Left ventricle myocardium inferior (tissue), 1 donor: ENCODE results near the gene SLC22A4. TPM values are rescaled to one million over a fixed set of nuclear protein-coding genes. Genes with fewer than 3 reads are reported as not detected.
A peak's percentile ranks its signal among the peaks of the same experiment; 100 is the strongest.

ENCODE experiments used
- DNase-seq: peaks from one replicate; pipeline ENCODE4 v3.0.0-alpha.2; 2020
- H3K27ac ChIP-seq: fragments of 200-600 bp; replicated peaks from 2 replicates; pipeline ENCODE4 v1.8.0; 2021
- H3K27me3 ChIP-seq: fragments of 200-600 bp; 2 replicates; pipeline ENCODE4 v1.8.0; 2021; ENCODE audit warnings: low read depth
- H3K36me3 ChIP-seq: fragments of 200-600 bp; 2 replicates; pipeline ENCODE4 v1.8.0; 2021
- H3K4me1 ChIP-seq: fragments of 200-600 bp; 2 replicates; pipeline ENCODE4 v1.8.0; 2021
- H3K4me3 ChIP-seq: fragments of 200-600 bp; 2 replicates; pipeline ENCODE4 v1.8.0; 2021; ENCODE audit warnings: mild to moderate bottlenecking, moderate library complexity
- H3K9me3 ChIP-seq: fragments of 200-600 bp; replicated peaks from 2 replicates; pipeline ENCODE4 v1.8.0; 2021
- CTCF ChIP-seq: fragments of 200-600 bp; IDR thresholded peaks from 2 replicates; pipeline ENCODE4 v1.8.0; 2021; ENCODE audit warnings: antibody characterized with exemption, mild to moderate bottlenecking, borderline replicate concordance
- intact Hi-C: fragments of 100-400 bp; cut with micrococcal nuclease; formaldehyde crosslinking; loops from one replicate; pipeline ENCODE4 v1.11.0; 2022
- total RNA-seq: library from RNA; stranded (reverse); fragmentation: NEBNext Ultra II Directional; extraction: Animal tissue kit (Norgen Biotek cat#: 25700); gene quantifications from one replicate; pipeline ENCODE4 v1.2.1, GENCODE V29; 2021
- donor health status: DM: no; HTN: yes; CAD: no; lungs with severe emphysema.

SLC22A4 gene
- total RNA-seq, 1 donor from 2014 or later, result 2.0 TPM

GRCh38 chr5:132354381-132355139 lies 60.4 kb downstream of the SLC22A4 start:
- no peak for DNase-seq
- no peaks in the 10 kb centered on the region for H3K27me3 ChIP-seq
- H3K9me3 ChIP-seq, result peaks cover 2% of the 10 kb centered on the region
- no peak overlapping the region for H3K27ac ChIP-seq
- H3K4me1 ChIP-seq, result peaks cover 53% of the 10 kb centered on the region
- TF ChIP-seq CTCF, result no peak
- no peak overlapping the region for H3K4me3 ChIP-seq
- intact Hi-C loops, result no loop called here
- H3K36me3 ChIP-seq, result peaks cover 3% of the 10 kb centered on the region

- no peaks in the 10 kb centered on the region for H3K36me3 ChIP-seq
- H3K27ac ChIP-seq, result no peak overlapping the region
- no peak overlapping the region for H3K4me3 ChIP-seq
- H3K9me3 ChIP-seq, result no peaks in the 10 kb centered on the region
- peaks cover 53% of the 10 kb centered on the region for H3K4me1 ChIP-seq
- TF ChIP-seq CTCF, result no peak
- H3K27me3 ChIP-seq, result no peaks in the 10 kb centered on the region
- no peak for DNase-seq
- intact Hi-C loops, result no loop called here
These were observed 61.1 kb downstream of the SLC22A4 start for GRCh38 chr5:132355140-132355765.

GRCh38 chr5:132358775-132359174 lies 64.6 kb downstream of the SLC22A4 start:
- H3K27ac ChIP-seq, result peak overlapping the region; percentile 78
- DNase-seq, result no peak
- no peaks in the 10 kb centered on the region for H3K27me3 ChIP-seq
- TF ChIP-seq CTCF, result no peak
- no peaks in the 10 kb centered on the region for H3K36me3 ChIP-seq
- intact Hi-C loops, result no loop called here
- H3K4me1 ChIP-seq, result peaks cover 54% of the 10 kb centered on the region
- no peak overlapping the region for H3K4me3 ChIP-seq
- H3K9me3 ChIP-seq, result no peaks in the 10 kb centered on the region

- DNase-seq, result no peak
- Histone ChIP-seq H3K9me3 (no peaks in the 10 kb centered on the region), H3K27ac (peak overlapping the region; percentile 89), H3K36me3 (no peaks in the 10 kb centered on the region), H3K27me3 (no peaks in the 10 kb centered on the region), H3K4me3 (no peak overlapping the region), H3K4me1 (peaks cover 50% of the 10 kb centered on the region)
- TF ChIP-seq CTCF, result no peak
- intact Hi-C loops, result no loop called here
These were observed 67.9 kb downstream of the SLC22A4 start for GRCh38 chr5:132362086-132362485.

GRCh38 chr5:132363431-132364112 lies 69.4 kb downstream of the SLC22A4 start:
- DNase-seq, result no peak
- Histone ChIP-seq H3K36me3 (no peaks in the 10 kb centered on the region), H3K4me1 (peaks cover 48% of the 10 kb centered on the region), H3K4me3 (peak overlapping the region; percentile 2), H3K27me3 (no peaks in the 10 kb centered on the region), H3K9me3 (no peaks in the 10 kb centered on the region), H3K27ac (peak overlapping the region; percentile 89)
- intact Hi-C loops, result no loop called here
- TF ChIP-seq CTCF, result no peak
